ENCODE measurements around the gene PRG3.
"Not testable (repeated sequence)": the region's sequence is repeated elsewhere in the genome, so short reads cannot be mapped to it uniquely, and the experiment has no call there.

Gene PRG3

GRCh38 chr11:57409321-57410100 lies 28.6 kb upstream of the PRG3 start:
- DNase-seq (ENCODE audit: low read depth in 3 of 3, low spot score in 1 of 3) = no peak

GRCh38 chr11:57408771-57409170 lies 27.8 kb upstream of the PRG3 start:
- no peak for DNase-seq (ENCODE audit: low read depth in 3 of 3, low spot score in 1 of 3)

GRCh38 chr11:57407941-57408475 lies 27.1 kb upstream of the PRG3 start:
- no peak for DNase-seq (ENCODE audit: low read depth in 3 of 3, low spot score in 1 of 3)

GRCh38 chr11:57407010-57407920 lies 26.3 kb upstream of the PRG3 start:
- DNase-seq (ENCODE audit: low read depth in 3 of 3, low spot score in 1 of 3) = no peak

GRCh38 chr11:57406337-57406904 lies 25.5 kb upstream of the PRG3 start:
- no peak for DNase-seq (ENCODE audit: low read depth in 3 of 3, low spot score in 1 of 3)

- no peak for DNase-seq (ENCODE audit: low read depth in 3 of 3, low spot score in 1 of 3)
These were observed 24.4 kb upstream of the PRG3 start for GRCh38 chr11:57405271-57405860.

- DNase-seq (ENCODE audit: low read depth in 3 of 3, low spot score in 1 of 3) = no peak
These were observed 22.8 kb upstream of the PRG3 start for GRCh38 chr11:57403802-57404147.

GRCh38 chr11:57403003-57403801 lies 22.3 kb upstream of the PRG3 start:
- not testable (repeated sequence) for DNase-seq (ENCODE audit: low read depth in 3 of 3, low spot score in 1 of 3)

- no peak for DNase-seq (ENCODE audit: low read depth in 3 of 3, low spot score in 1 of 3)
These were observed 21.4 kb upstream of the PRG3 start for GRCh38 chr11:57402188-57403002.

- no peak for DNase-seq (ENCODE audit: low read depth in 3 of 3, low spot score in 1 of 3)
These were observed 19.1 kb upstream of the PRG3 start for GRCh38 chr11:57399972-57400578.

GRCh38 chr11:57399221-57399620 lies 18.3 kb upstream of the PRG3 start:
- DNase-seq (ENCODE audit: low read depth in 3 of 3, low spot score in 1 of 3) = no peak

- no peak for DNase-seq (ENCODE audit: low read depth in 3 of 3, low spot score in 1 of 3)
These were observed 16.5 kb upstream of the PRG3 start for GRCh38 chr11:57397394-57397990.

- no peak for DNase-seq (ENCODE audit: low read depth in 3 of 3, low spot score in 1 of 3)
These were observed 15.8 kb upstream of the PRG3 start for GRCh38 chr11:57396744-57397143.

GRCh38 chr11:57395905-57396623 lies 15.1 kb upstream of the PRG3 start:
- no peak for DNase-seq (ENCODE audit: low read depth in 3 of 3, low spot score in 1 of 3)

- DNase-seq (ENCODE audit: low read depth in 3 of 3, low spot score in 1 of 3) = no peak
These were observed 13.4 kb upstream of the PRG3 start for GRCh38 chr11:57394203-57394965.

GRCh38 chr11:57392763-57393105 lies 11.8 kb upstream of the PRG3 start:
- no peak for DNase-seq (ENCODE audit: low read depth in 3 of 3, low spot score in 1 of 3)

GRCh38 chr11:57392066-57392762 lies 11.3 kb upstream of the PRG3 start:
- no peak for DNase-seq (ENCODE audit: low read depth in 3 of 3, low spot score in 1 of 3)

Measured in stimulated activated CD4-positive, alpha-beta T cell treated with anti-CD3 and anti-CD28 coated beads, TNF-alpha, amount 100 ng/mL, for 1 hour (primary cell).